Inferior parietal cortex (tissue), 1 donor: ENCODE data around the gene LIPH.
A peak's percentile ranks its signal among the peaks of the same experiment; 100 is the strongest.
"Not testable (repeated sequence)": the region's sequence is repeated elsewhere in the genome, so short reads cannot be mapped to it uniquely, and the experiment has no call there.

Source experiments
- DNase-seq: peaks from one replicate; pipeline ENCODE4 v3.0.0-alpha.2; 2016; ENCODE audit errors: extremely low spot score

Gene LIPH

GRCh38 chr3:185488465-185488864, 63.9 kb downstream of the LIPH start:
- no peak for DNase-seq

DNA sequence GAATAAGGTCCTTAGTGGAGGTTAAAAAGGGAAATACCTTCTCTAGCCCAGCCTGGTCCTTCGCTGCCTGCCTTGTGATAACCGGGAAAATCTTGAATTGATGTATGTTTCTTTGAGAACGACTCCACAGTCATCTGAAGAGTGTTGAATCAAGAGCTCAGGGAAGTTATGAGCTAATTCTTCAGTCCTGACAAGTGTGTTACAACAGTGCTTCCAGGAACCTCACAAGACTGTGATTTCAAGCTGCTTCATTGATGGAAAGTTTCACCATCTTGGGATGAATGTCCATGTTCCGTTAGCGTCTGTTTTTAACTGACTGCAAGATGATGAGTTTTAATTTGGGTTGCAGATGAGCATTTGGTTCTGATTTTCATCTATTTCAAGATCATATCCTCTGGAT, 66.0 kb downstream of the LIPH start:
- no peak for DNase-seq

DNA sequence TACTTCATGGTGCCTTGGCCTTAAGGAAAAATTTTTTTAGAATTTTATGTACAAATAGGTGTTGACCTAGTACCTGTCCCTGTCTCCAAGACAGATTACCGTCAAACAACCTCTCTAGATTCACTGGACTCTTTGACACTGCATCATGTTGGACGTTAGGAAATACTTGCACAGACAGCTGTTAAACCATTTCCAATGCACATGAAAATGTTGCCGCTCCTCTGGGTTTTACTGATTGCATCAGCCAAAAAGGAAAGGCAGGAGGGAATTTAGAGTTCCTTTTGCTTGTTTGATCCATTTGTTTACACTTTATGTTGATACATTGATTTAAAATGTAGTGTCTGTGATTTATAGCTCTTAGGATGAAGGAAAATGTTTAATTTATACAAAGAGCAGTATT, 68.1 kb downstream of the LIPH start:
- no peak for DNase-seq

GRCh38 chr3:185479373-185479945, 72.9 kb downstream of the LIPH start:
- no peak for DNase-seq

DNA sequence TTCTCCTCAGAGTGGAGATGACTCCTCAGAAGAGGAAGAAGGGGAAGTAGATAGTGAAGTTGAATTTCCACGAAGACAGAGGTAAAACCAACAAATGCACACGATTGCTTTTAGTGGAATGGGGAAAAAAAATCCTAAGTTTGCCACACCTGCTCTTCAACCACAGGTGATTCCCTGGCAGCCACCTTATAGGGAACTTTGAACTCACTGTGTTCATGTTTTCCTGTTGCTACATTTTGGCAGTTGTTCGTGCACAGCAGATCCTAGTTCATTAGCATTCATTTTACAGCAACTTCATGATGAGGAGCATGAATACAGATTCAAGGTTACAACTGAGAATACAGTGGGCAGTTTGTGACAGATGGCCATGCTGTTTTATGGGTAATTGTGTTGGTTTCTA, 75.1 kb downstream of the LIPH start:
- DNase-seq = no peak

DNA sequence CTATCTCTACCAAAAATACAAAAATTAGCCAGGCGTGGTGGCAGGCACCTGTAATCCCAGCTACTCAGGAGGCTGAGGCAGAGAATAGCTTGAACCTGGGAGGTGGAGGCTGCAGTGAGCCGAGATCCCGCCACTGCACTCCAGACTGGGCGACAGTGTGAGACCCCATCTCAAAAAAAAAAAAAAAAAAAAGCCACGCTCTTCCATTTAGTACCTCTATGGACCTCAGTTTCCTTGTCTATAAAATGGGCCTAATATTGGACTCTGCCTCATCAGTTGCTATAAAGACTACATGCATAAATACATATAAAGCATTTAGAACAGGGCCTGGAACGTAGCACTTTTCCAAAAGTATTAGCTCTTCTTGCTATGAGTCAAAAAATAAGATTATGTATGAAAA, 77.5 kb downstream of the LIPH start:
- not testable (repeated sequence) for DNase-seq

DNA sequence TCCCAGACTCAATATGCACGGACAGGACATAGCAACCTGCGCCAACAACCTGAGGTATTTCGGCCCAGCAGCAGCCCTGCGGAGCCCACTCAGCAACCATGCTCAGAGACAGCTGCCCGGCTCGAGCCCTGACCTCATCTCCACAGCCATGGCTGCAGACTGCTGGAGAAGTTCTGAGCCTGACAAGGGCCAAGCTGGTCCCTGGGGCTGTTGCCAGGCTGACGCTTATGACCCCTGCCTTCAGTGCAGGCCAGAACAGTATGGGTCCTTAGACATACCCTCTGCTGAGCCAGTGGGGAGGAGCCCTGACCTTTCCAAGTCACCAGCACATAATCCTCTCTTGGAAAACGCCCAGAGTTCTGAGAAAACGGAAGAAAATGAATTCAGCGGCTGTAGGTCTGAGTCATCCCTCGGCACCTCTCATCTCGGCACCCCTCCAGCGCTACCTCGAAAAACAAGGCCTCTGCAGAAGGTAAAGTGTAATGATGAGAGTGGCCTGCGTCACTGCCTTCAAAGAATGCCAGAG, 79.0 kb downstream of the LIPH start:
- DNase-seq = peak; percentile 65

DNA sequence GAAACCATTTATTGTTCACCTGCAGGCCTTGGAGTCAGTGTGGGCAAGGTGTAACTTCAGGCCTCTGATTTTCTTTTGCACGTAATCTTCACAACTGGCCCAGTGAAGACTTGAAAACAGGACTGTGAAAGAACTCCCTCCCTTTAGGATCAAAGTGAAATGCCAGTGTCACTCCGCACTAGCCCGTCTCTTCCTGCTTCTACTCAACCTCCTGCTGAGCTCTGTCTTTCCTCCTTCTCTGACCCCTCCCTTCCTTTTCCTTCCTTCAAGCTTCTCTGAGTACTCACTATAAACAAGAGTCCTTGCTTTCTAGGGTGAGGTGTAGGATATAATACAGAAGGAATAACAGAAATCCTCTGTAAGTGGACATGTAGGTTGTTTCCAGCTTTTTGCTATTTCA, 82.1 kb downstream of the LIPH start:
- no peak for DNase-seq

DNA sequence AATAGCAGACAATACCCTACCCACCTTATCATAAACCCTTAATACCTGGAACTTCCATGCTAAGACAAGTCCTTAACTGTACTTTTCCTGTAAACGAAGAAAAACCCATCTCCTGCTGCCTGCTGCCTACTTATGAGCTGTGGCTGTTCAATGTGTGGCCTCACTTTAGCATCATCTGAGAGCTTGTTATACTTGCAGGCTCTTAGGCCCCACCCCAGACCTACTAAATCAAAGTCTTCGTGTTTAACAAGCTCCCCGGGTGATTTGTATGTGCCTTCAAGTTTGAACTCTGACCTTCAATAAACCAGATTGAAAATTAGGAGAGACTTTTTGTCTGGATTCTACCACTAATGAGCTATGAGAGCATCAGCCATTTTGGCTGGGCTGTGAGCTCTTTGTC, 82.8 kb downstream of the LIPH start:
- no peak for DNase-seq

DNA sequence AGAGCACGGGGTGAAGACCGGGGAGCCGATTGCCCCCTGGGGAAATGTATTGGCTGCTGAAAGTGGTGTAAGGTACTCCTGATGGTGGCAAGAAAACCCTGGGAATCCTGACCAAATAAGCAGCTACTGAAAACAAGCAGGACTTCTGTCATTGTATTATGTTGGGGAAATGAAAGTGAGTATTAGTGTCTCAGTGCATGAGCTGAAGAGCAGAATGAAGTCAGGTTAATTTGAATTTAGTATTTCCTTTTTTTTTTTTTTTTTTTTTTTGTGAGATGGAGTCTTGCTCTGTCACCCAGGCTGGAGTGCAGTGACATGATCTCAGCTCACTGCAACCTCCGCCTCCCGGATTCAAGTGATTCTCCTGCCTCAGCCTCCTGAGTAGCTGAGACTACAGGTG, 86.3 kb downstream of the LIPH start:
- DNase-seq = not testable (repeated sequence)

GRCh38 chr3:185465471-185465870, 86.9 kb downstream of the LIPH start:
- DNase-seq = no peak

DNA sequence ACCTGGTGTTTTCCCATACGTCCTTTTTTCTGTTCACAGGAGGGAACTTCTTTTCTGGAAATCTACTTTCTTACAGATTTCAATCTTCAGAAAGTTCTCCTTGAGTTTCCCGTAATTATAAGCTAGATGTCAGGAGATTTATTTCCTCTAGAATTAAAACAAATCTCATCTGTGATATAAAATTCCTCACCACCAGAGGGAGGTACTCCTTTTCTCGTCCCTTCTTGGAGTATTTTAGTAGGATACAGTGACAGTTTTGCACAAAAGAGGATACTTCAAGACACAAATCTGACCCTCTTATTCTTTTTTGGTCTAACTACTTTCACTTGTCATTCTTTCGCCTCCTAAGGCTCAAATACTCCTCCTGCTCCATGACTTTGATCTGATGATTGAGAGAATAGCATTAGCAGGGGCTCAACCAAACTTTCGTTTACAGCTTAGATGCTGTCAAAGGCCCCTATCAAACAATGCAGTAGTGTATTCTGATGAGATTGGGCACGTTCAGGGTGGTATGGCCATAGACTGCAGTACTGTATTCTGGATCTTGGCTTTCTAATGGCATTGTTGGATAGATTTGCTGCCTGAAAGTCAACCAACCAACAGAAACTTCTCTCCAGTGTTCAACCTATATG, 91.6 kb downstream of the LIPH start:
- peak; percentile 42 for DNase-seq

- DNase-seq = no peak
These were observed 92.1 kb downstream of the LIPH start for GRCh38 chr3:185460309-185460708.

DNA sequence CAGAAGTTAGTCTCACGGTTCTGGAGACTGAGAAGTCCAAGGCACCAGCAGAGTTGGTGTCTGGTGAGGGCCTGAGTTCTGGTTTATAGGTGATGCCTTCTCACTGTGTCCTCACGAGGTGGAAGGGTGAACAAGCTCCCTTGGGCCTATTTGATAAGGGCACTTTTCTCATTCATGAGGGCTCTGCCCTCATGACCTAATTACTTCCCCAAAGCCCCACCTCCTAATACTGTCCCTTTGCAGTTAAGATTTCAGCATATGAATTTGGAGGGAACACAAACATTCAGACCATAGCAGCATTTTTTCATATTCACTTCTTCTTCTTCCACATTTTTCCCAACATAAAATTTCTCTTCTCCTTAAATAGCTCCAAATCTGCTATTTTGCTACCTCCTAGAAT, 95.0 kb downstream of the LIPH start:
- no peak for DNase-seq
